Panc1 (cell line): Measurements from ENCODE around the gene SPHK2.

Experiments
- CTCF ChIP-seq: fragments of 450-650 bp; IDR thresholded peaks from 2 replicates; pipeline ENCODE4 v1.5.1; 2017; ENCODE audit warnings: mild to moderate bottlenecking
- POLR2AphosphoS5 ChIP-seq: IDR thresholded peaks from 2 replicates; pipeline ENCODE4 v1.6.1; 2012; ENCODE audit warnings: mild to moderate bottlenecking, low read depth, low read length, moderate library complexity
- REST ChIP-seq, 2 experiments: IDR thresholded peaks; 2 replicates each; pipeline ENCODE4 v1.6.1; 2011 to 2012; ENCODE audit warnings: low read depth in 2 of 2, control low read depth in 1 of 2, low read length in 1 of 2, mild to moderate bottlenecking in 1 of 2, moderate library complexity in 1 of 2; ENCODE audit not compliant: insufficient read depth in 1 of 2
- SIN3A ChIP-seq: IDR thresholded peaks from 2 replicates; pipeline ENCODE4 v1.6.1; 2012; ENCODE audit warnings: low read depth, mild to moderate bottlenecking, low read length, moderate library complexity, borderline replicate concordance; ENCODE audit not compliant: insufficient read depth
- TCF7L2 ChIP-seq: IDR thresholded peaks from 2 replicates; pipeline ENCODE4 v1.6.1; 2011; ENCODE audit warnings: mild to moderate bottlenecking, low read depth, low read length, inconsistent platforms

GRCh38 chr19:48638831-48639381, 19.6 kb downstream of the SPHK2 start:
- no peak for TF ChIP-seq CTCF
- no peak for TF ChIP-seq POLR2AphosphoS5
- TF ChIP-seq REST (IDR thresholded peaks at IDR 0.05; ENCODE audit: insufficient read depth in 1 of 2, low read depth in 2 of 2, low read length in 1 of 2) = no peak
- no peak for TF ChIP-seq SIN3A
- no peak for TF ChIP-seq TCF7L2
